ENCODE results near the gene CASP9. TPM values are rescaled to one million over a fixed set of nuclear protein-coding genes. Genes with fewer than 3 reads are reported as not detected.

CASP9 gene
- total and polyA plus RNA-seq, 10 of the 15 experiments (the other 5 are each of a cell fraction or from before 2014, with no cell fraction given), result 2.7 to 14.6 (median 7.6) TPM

GRCh38 chr1:15500184-15501178 is 23.5 kb downstream of the CASP9 start:
- Histone ChIP-seq H4K20me1 (ENCODE audit: control insufficient read depth, insufficient read depth) (no peaks in the 10 kb centered on the region), H3K4me3 (no peak overlapping the region), H2AFZ (ENCODE audit: control insufficient read depth, low read depth, low read length) (no peak overlapping the region), H3K9ac (ENCODE audit: control insufficient read depth, insufficient read depth, low read length) (no peak overlapping the region), H3K27me3 (replicated peaks in 1 of 2; ENCODE audit: control insufficient read depth in 2 of 2, insufficient read depth in 2 of 2, low read length in 1 of 2) (no peaks in the 10 kb centered on the region), H3K36me3 (ENCODE audit: control insufficient read depth in 2 of 2, insufficient read depth in 2 of 2, low read length in 1 of 2) (peaks cover 0 to 5% of the 10 kb centered on the region in 2 experiments; a peak in 1 of 4 replicates), H3K9me3 (replicated peaks; ENCODE audit: control insufficient read depth, insufficient read depth, low read length) (no peaks in the 10 kb centered on the region), H3K4me1 (ENCODE audit: control insufficient read depth, insufficient read depth, low read length) (no peaks in the 10 kb centered on the region), H3K4me2 (ENCODE audit: control insufficient read depth, insufficient read depth) (no peak overlapping the region), H3K79me2 (ENCODE audit: control insufficient read depth, insufficient read depth, low read length) (no peaks in the 10 kb centered on the region), H3K27ac (ENCODE audit: control insufficient read depth, insufficient read depth) (no peak overlapping the region)
- no TSS peak for BruUV-seq (replicated peaks)
- WGBS (ENCODE audit: insufficient coverage, insufficient replicate concordance, low lambda C conversion rate, missing lambda C conversion rate), result 80% methylated on average over 18 of the region's 19 CpGs
- in situ Hi-C loops (cut with MboI) (no loop called here), intact Hi-C loops (cut with micrococcal nuclease; ENCODE audit: unreplicated experiment) (loop anchor here (1.0 kb wide), 1 partner anchor 177 kb away; no protein-coding TSS in a partner anchor)
- FAIRE-seq (no peak), ATAC-seq (no peak), DNase-seq (ENCODE audit: low read depth, low spot score) (no peak)
- ChIA-PET POLR2A (interaction anchor here (0.5 kb wide), 1 partner anchor 57 kb away, joined by 8 read pairs; no protein-coding TSS in a partner anchor), RAD21 (ENCODE audit: unreplicated experiment) (interaction anchor here (1.1 kb wide), 1 partner anchor 176 kb away, joined by 4 read pairs; no protein-coding TSS in a partner anchor), CTCF (interaction anchor here (0.7 to 1.7 kb wide), 9 partner anchors 9 to 372 kb away, joined by 3 to 8 read pairs (median 4); no protein-coding TSS in a partner anchor), SMC1A (ENCODE audit: uncharacterized antibody, unreplicated experiment) (interaction anchor here (0.7 to 1.3 kb wide), 2 partner anchors 57 to 69 kb away, joined by 3 to 5 read pairs; no protein-coding TSS in a partner anchor)
- TF ChIP-seq, protein P1, sequence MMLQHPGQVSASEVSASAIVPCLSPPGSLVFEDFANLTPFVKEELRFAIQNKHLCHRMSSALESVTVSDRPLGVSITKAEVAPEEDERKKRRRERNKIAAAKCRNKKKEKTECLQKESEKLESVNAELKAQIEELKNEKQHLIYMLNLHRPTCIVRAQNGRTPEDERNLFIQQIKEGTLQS (IDR thresholded peaks at IDR 0.05; ENCODE audit: borderline replicate concordance, extremely low read depth, low read depth, low read length), result no peak
- TF ChIP-seq JUNB (IDR thresholded peaks at IDR 0.05), result no peak
- no peak for TF ChIP-seq STAT1 (conservative IDR thresholded peaks at IDR 0.05)
- TF ChIP-seq ZNF217 (IDR thresholded peaks at IDR 0.05), result no peak
- TF ChIP-seq POLR2A (IDR thresholded peaks at IDR 0.05; ENCODE audit: low read depth, low read length), result no peak
- TF ChIP-seq YBX1 (IDR thresholded peaks at IDR 0.05), result no peak

Measured in GM12878 (cell line).